ENCODE data around the gene PKN3.
A peak's percentile ranks its signal among the peaks of the same experiment; 100 is the strongest.

Gene PKN3

GRCh38 chr9:128718475-128718874 is 16.2 kb downstream of the PKN3 start:
- no peak for DNase-seq

GRCh38 chr9:128719919-128720605 is 17.8 kb downstream of the PKN3 start:
- no peak for DNase-seq

DNA sequence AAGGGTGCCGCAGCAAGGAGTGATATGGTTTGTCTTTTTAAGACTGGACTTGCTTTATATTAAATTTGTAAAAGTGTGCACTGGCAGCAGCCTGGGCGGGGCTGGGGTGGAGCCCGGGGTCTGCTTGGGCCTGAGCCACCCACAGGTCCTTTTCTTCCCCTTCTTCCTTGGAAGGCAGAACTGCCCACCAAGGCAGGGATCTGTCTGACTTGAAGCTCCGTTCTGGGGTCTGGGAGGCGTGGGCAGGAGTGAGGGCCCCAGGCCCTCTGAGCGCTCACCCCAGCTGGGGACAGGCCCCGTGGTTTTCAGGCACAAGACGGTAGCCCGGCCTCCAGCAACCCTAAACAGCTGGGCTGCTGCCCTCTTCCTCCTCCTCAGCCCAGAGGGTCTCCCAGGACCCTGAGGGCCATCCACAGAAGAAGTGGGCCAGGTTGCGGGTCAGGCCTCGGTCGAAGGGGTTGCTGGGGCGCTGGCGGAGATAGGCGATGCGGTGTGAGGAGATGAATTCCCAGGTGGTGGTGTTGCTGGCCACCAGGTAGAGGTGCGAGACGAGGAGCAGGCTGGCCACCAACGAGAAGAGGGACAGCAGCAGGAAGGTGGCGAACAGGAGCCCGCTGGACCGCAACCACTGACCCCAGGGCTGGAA is 18.7 kb downstream of the PKN3 start:
- DNase-seq: no peak

DNA sequence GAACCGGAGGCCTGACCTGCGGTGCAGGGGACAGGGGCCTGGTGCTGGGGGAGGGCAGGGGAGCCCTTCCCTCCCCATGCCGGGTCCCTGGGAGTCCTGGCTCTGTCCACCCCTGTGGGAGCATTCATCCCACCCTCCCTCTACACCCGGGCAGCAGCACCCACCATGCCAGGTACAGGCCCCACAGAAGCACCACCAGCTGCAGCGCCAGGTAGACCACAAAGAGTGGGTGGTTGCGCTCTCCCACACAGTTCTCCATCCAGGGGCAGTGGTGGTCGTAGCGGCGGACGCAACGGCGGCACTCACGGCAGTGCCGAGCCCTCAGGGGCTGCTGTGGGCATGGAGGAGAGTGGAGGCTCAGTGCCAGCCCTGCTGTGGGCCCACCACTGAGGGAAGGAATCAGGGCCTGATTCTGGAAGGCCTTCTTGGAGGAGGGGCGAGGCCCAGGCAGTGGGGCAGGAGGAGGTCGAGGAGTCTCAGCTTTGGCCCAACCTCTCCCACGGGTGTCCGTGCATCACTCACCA is 19.2 kb downstream of the PKN3 start:
- DNase-seq: no peak

- DNase-seq: no peak
Measured at GRCh38 chr9:128722380-128723351, 20.4 kb downstream of the PKN3 start.

GRCh38 chr9:128723352-128723865 is 21.1 kb downstream of the PKN3 start:
- no peak for DNase-seq

- peak; percentile 100 for DNase-seq
Measured at GRCh38 chr9:128723866-128724743, 21.8 kb downstream of the PKN3 start, which contains the start of gene ZDHHC12. ZDHHC12 (minus strand) TSS chr9:128724127; CDS start chr9:128724093, 34 bp downstream.

GRCh38 chr9:128724744-128725211 is 22.5 kb downstream of the PKN3 start:
- DNase-seq: peak; percentile 100

DNA sequence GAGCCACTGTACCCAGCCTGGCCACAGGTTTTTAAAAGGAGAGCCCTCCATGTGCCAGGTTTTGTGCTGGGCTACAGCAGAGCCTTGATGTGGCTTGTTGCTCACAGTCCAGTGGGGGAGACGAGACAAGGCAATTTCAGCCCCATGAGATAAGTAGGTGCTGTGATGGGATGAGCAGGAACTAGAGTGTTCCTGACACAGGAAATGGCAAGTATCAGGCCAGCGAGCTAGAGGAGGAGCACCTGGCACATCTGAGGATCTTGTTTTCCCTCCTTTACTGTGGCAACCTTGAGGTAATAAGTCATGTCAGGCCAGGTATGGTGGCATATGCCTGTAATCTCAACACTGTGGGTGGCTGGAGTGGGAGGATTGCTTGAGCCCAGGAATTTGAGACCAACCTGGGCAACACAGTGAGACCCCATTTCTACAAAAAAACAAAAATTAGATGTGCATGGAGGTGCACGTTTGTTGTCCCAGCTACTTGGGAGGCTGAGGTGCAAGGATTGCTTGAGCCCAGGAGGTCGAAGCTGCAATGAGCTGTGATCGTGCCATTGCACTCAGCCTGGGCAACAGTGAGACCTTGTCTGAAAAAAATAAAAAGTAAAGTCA is 25.4 kb downstream of the PKN3 start:
- peak; percentile 25 for DNase-seq

GRCh38 chr9:128728298-128728697 is 26.0 kb downstream of the PKN3 start:
- no peak for DNase-seq

- peak; percentile 94 for DNase-seq
Measured at GRCh38 chr9:128729302-128729701, 27.0 kb downstream of the PKN3 start.

- peak; percentile 93 for DNase-seq
Measured at GRCh38 chr9:128729766-128730517, 27.6 kb downstream of the PKN3 start.

DNA sequence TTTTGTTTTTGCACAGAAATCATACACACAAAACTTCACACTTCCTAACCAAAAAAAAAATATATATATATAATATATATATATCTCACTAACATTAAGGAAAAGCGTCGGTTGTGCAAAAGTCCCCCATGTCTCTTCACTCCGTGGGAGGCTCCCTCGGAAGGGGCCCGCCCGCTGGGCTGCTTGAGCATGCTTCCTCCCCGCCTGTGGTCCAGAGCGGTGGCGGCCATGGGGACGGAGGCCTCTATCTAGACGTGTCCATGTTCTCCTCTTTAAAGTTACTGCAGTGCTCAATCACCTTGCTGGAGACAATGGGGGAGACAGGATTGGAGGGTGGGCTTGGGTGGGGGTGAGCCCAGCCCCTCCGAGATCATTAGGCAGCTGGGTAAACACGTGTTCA is 28.8 kb downstream of the PKN3 start:
- no peak for DNase-seq

- no peak for DNase-seq
Measured at GRCh38 chr9:128731691-128732090, 29.4 kb downstream of the PKN3 start.

- DNase-seq: no peak
Measured at GRCh38 chr9:128732576-128732975, 30.3 kb downstream of the PKN3 start.

DNA sequence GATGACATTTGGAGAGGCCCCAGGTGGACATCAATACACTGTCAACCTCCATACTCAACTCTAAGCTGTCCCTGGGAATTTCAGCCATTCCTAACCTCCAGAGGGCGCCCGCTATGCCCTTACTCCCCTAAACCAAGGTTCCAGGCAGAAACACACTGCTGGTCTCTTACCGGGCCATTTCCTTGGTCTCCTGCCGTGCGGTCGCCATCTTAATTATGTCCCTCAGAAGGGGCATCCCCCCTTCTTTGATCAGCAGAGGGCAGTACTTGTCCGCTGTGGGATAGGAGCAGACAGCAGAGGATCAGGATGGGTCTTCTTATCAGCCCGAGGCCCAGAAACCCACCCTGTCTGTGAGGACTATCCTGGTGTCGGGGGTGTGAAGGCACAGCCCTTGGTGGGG is 31.0 kb downstream of the PKN3 start:
- DNase-seq: peak; percentile 60

- peak; percentile 50 for DNase-seq
Measured at GRCh38 chr9:128735373-128735772, 33.1 kb downstream of the PKN3 start.

- no peak for DNase-seq
Measured at GRCh38 chr9:128742401-128742800, 40.1 kb downstream of the PKN3 start.

DNA sequence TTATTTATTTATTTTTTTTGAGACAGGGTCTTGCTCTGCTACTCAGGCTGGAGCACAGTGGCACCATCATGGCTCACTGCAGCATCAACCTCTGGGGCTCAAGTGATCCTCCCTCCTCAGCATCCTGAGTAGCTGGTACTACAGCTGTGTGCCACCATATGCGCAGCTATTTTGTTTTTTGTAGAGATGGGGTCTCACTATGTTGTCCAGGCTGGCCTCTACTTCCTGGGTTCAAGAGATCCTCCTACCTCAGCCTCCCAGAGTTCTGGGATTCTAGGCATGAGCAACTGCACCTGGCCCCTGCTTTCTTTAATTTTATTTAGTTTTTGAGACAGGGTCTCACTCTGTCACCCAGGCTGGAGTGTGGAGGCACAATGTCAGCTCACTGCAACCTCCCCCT is 41.1 kb downstream of the PKN3 start:
- DNase-seq: no peak

DNA sequence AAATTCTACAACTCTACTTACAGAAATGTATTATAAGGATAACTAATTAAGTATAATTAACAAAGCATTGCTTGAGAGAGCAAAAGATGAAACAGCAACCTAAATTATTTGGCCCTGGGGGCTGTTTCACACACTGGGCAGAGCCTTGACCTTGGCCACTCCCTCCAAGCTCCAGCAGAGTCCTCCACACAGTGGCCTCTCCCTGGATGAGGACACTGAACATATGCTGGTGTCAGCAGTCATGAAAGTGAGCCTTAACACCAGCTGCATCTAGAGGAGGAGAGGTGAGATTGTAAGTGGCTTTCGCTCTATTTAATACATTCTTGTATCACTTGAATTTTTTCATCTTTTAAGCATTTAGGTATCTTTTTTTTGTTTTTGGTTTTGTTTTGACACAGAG is 44.9 kb downstream of the PKN3 start:
- no peak for DNase-seq

All from NCI-H2171 treated with DMSO at 0.1 percent for 48 hours (cell line).